ENCODE results near the gene WDR18. TPM values are rescaled to one million over a fixed set of nuclear protein-coding genes. Genes with fewer than 3 reads are reported as not detected.

WDR18 gene
- total RNA-seq, 1 experiment from 2014 or later: 43.3 TPM

DNA sequence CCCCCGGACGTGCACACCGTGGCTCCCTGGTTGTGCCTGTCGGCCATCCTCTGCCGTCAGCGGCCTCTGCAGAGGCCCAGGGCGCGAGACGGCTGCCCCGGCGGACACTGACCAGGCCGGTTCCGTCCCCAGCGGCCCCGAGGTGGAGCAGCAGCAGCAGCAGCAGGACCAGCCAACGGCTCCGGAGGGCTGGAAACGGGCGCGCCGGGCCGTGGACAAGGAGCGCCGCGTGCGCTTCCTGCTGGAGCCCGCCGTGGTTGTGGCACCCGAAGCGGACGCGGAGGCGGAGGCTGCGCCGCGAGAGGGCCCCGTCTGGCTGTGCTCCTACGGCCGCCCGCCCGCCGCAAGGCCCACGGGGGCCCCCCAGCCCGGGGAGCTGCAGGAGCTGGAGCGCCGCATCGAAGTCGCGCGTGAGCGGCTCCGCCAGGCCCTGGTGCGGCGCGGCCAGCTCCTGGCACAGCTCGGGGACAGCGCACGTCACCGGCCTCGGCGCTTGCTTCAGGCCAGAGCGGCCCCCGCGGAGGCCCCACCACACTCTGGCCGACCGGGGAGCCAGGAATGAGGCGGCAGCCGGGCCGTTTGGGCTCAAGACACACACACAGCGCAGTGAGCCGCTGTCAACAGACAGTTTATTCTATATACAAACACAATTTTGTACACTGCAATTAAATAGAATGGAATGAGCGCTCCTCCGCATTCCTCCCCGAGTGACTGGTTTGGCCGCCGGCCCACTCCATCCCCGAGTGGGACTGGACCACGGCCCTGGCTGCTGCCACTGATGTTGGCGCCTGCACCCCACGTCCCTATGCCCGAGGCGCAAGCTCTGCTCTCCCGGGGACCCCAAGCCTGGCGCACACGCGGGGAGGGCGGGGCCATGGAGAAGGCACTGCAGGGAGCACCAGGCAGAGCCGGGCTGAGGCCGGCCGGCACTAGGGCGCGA is 25.2 kb downstream of the WDR18 start:
- H3K9me3 Mint-ChIP-seq (ENCODE audit: low read depth, unreplicated experiment): no peaks in the 10 kb centered on the region
- H3K27ac Mint-ChIP-seq (ENCODE audit: unreplicated experiment): no peak overlapping the region
- no peak for TF ChIP-seq CTCF (IDR thresholded peaks at IDR 0.05; ENCODE audit: unreplicated experiment)
- H3K36me3 Mint-ChIP-seq (ENCODE audit: insufficient read depth, unreplicated experiment): peaks cover 29% of the 10 kb centered on the region
- intact Hi-C loops (cut with micrococcal nuclease; ENCODE audit: unreplicated experiment): no loop called here
- DNase-seq: no peak
- H3K4me1 Mint-ChIP-seq (ENCODE audit: low read depth, unreplicated experiment): no peaks in the 10 kb centered on the region
- peaks cover 14% of the 10 kb centered on the region for H3K27me3 Mint-ChIP-seq (ENCODE audit: unreplicated experiment)
- TSS peak; percentile 88 for BruUV-seq (replicated peaks)
- CTCF ChIA-PET: no interaction called here
- H3K4me3 Mint-ChIP-seq (ENCODE audit: low read depth, unreplicated experiment): no peak overlapping the region

DNA sequence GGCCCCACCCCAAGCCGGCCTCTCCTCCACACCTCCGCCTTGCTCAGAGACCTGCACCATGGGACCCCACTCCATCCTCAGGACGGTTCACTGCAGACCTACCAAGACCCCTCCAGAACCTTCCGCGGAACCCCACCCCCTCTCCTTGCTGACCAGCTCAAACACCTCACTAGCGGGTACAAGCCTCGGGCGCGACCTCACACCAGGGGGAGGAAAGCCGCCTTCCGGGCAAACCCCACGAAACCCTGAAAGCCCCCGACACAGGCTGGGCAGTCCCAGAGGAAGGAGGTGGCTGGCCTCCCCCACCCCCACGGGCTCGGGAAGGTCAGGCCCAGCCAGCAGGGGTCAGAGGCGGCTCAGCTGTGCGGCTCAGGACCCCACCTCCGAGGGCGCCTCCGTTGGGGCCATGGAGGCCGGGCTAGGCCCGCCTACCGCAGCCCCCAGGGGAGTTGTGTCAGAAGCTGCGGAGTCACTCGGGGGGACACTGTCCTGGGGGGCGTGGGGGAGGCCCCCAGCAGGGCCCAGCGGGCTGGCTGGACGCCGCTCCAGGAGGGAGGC is 25.9 kb downstream of the WDR18 start:
- Mint-ChIP-seq H3K4me3 (ENCODE audit: low read depth, unreplicated experiment) (no peak overlapping the region), H3K4me1 (ENCODE audit: low read depth, unreplicated experiment) (no peaks in the 10 kb centered on the region), H3K9me3 (ENCODE audit: low read depth, unreplicated experiment) (no peaks in the 10 kb centered on the region), H3K27me3 (ENCODE audit: unreplicated experiment) (peaks cover 7% of the 10 kb centered on the region), H3K27ac (ENCODE audit: unreplicated experiment) (no peak overlapping the region), H3K36me3 (ENCODE audit: insufficient read depth, unreplicated experiment) (peaks cover 27% of the 10 kb centered on the region)
- BruUV-seq (replicated peaks): no TSS peak
- DNase-seq: no peak
- TF ChIP-seq CTCF (IDR thresholded peaks at IDR 0.05; ENCODE audit: unreplicated experiment): no peak
- intact Hi-C loops (cut with micrococcal nuclease; ENCODE audit: unreplicated experiment): no loop called here
- CTCF ChIA-PET: no interaction called here

DNA sequence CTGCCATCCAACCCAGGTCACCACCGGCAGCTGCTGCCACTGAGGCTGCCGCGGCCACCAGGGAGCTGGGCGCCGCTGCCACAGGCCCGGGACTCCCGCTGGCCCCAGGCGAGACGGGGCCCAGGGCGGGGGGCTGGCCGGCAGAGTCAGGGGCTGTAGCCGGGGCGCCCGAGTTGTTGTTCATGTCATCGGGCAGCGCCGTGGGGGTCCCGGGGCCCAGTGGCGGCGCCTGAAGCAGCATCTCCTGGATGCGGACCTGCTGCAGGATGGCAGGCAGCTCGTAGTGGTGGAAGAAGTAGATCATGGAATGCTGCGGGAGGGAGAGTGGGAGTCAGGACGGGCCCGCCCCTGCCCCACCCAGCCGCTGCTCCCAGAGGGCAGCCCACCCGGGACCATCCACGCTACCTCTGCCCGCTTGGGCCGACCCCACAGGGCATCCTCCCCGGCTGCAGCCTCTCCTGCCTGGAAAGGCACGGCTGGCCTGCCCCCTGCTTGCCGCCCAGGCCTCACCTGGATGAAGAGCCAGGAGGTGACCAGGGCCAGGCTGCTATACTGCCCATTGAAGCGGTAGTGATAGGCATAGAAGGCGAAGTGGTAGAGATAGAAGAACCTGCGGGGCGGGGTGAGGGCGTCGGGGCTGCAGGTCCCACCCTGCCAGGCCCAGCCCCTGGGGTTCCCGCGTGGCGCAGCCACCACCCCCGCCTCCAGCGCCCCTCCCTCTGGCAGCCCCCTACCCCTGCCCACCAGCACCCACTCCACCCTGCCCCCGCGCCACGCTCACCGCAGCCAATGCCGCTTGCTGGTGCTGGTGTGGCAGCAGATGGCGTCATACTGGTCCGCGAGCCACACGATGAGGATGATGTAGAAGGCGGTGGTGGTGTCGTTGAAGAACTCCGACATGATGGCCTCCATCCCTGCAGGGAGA is 26.7 kb downstream of the WDR18 start:
- DNase-seq: no peak
- CTCF ChIA-PET: no interaction called here
- H3K36me3 Mint-ChIP-seq (ENCODE audit: insufficient read depth, unreplicated experiment): peaks cover 25% of the 10 kb centered on the region
- H3K4me1 Mint-ChIP-seq (ENCODE audit: low read depth, unreplicated experiment): no peaks in the 10 kb centered on the region
- intact Hi-C loops (cut with micrococcal nuclease; ENCODE audit: unreplicated experiment): no loop called here
- H3K4me3 Mint-ChIP-seq (ENCODE audit: low read depth, unreplicated experiment): no peak overlapping the region
- no TSS peak for BruUV-seq (replicated peaks)
- no peak overlapping the region for H3K27ac Mint-ChIP-seq (ENCODE audit: unreplicated experiment)
- no peaks in the 10 kb centered on the region for H3K27me3 Mint-ChIP-seq (ENCODE audit: unreplicated experiment)
- TF ChIP-seq CTCF (IDR thresholded peaks at IDR 0.05; ENCODE audit: unreplicated experiment): no peak
- no peaks in the 10 kb centered on the region for H3K9me3 Mint-ChIP-seq (ENCODE audit: low read depth, unreplicated experiment)

- Mint-ChIP-seq H3K27me3 (ENCODE audit: unreplicated experiment) (no peaks in the 10 kb centered on the region), H3K27ac (ENCODE audit: unreplicated experiment) (no peak overlapping the region), H3K4me1 (ENCODE audit: low read depth, unreplicated experiment) (peaks cover 6% of the 10 kb centered on the region), H3K9me3 (ENCODE audit: low read depth, unreplicated experiment) (no peaks in the 10 kb centered on the region), H3K36me3 (ENCODE audit: insufficient read depth, unreplicated experiment) (peaks cover 30% of the 10 kb centered on the region), H3K4me3 (ENCODE audit: low read depth, unreplicated experiment) (no peak overlapping the region)
- no peak for TF ChIP-seq CTCF (IDR thresholded peaks at IDR 0.05; ENCODE audit: unreplicated experiment)
- CTCF ChIA-PET: no interaction called here
- BruUV-seq (replicated peaks): no TSS peak
- no peak for DNase-seq
- intact Hi-C loops (cut with micrococcal nuclease; ENCODE audit: unreplicated experiment): no loop called here
These were observed 27.7 kb downstream of the WDR18 start for GRCh38 chr19:1011831-1012333.

Measured in Calu3 (cell line).